A673 (cell line): ENCODE results near the gene ALG8. TPM values are rescaled to one million over a fixed set of nuclear protein-coding genes. Genes with fewer than 3 reads are reported as not detected.

ENCODE experiments used
- BruUV-seq: library from RNA; stranded (reverse); fragments of 400-500 nt; replicated peaks from 2 replicates; lab custom pipeline; 2021; lab: Mats Ljungman, UMichigan
- CTCF ChIA-PET: fragments of 300-600 bp; sonication (Branson Sonifier 250); formaldehyde crosslinking; loops from one replicate; lab custom pipeline; 2022; ENCODE audit warnings: antibody characterized with exemption; lab: Charles Lee
- POLR2A ChIA-PET: fragments of 300-600 bp; sonication (Branson Sonifier 250); formaldehyde crosslinking; loops from one replicate; lab custom pipeline; 2022; ENCODE audit warnings: antibody characterized with exemption; ENCODE audit not compliant: low non-redundant PET; lab: Charles Lee
- DNase-seq: peaks from one replicate; pipeline ENCODE4 v3.0.0-alpha.2; 2015; ENCODE audit warnings: low spot score
- H3K27ac ChIP-seq: fragments of 200-600 bp; sonication (generic); 2 replicates; pipeline ENCODE4 v1.5.1; 2016; ENCODE audit warnings: mixed run types, low read depth, mild to moderate bottlenecking, mixed read lengths, antibody characterized with exemption, low read length; ENCODE audit not compliant: poor library complexity, severe bottlenecking
- H3K27me3 ChIP-seq: fragments of 200-600 bp; sonication (generic); replicated peaks from 2 replicates; pipeline ENCODE4 v1.6.1; 2017; ENCODE audit warnings: mixed run types, low read depth, mild to moderate bottlenecking, mixed read lengths, antibody characterized with exemption, low read length; ENCODE audit not compliant: insufficient read depth, poor library complexity
- H3K36me3 ChIP-seq: fragments of 200-600 bp; sonication (generic); 2 replicates; pipeline ENCODE4 v1.6.1; 2016; ENCODE audit warnings: mixed run types, mild to moderate bottlenecking, mixed read lengths, antibody characterized with exemption, low read length; ENCODE audit not compliant: insufficient read depth, poor library complexity, severe bottlenecking
- H3K4me1 ChIP-seq: fragments of 200-600 bp; sonication (generic); 2 replicates; pipeline ENCODE4 v1.6.1; 2017; ENCODE audit warnings: mixed run types, mild to moderate bottlenecking, mixed read lengths, antibody characterized with exemption, low read length; ENCODE audit not compliant: insufficient read depth, poor library complexity, severe bottlenecking
- H3K4me3 ChIP-seq: fragments of 200-600 bp; sonication (generic); 2 replicates; pipeline ENCODE4 v1.5.1; 2016; ENCODE audit warnings: low read depth, mixed run types, mild to moderate bottlenecking, mixed read lengths, low read length; ENCODE audit not compliant: poor library complexity, severe bottlenecking
- H3K9me3 ChIP-seq: fragments of 200-600 bp; sonication (generic); 2 replicates; pipeline ENCODE4 v1.6.1; 2016; ENCODE audit warnings: mixed run types, low read depth, mild to moderate bottlenecking, mixed read lengths, antibody characterized with exemption, low read length; ENCODE audit not compliant: poor library complexity, severe bottlenecking
- CTCF ChIP-seq: fragments of 300-800, 200-600 bp; sonication (generic); conservative IDR thresholded peaks from 2 replicates; pipeline ENCODE4 v1.5.1; 2017; ENCODE audit warnings: low read depth, mild to moderate bottlenecking, antibody characterized with exemption, low read length, moderate library complexity, mixed read lengths
- EZH2 ChIP-seq: fragments of 200-600 bp; sonication (generic); IDR thresholded peaks from 2 replicates; pipeline ENCODE4 v1.6.1; 2017; ENCODE audit warnings: borderline replicate concordance, low read depth, mild to moderate bottlenecking, mixed read lengths, antibody characterized with exemption, low read length; ENCODE audit not compliant: poor library complexity, severe bottlenecking
- intact Hi-C: fragments of 100-400 bp; cut with micrococcal nuclease; formaldehyde crosslinking; loops from one replicate; pipeline ENCODE4 v1.10.0; 2022; ENCODE audit not compliant: unreplicated experiment
- total RNA-seq: library from RNA; stranded (reverse); gene quantifications from 2 replicates; pipeline ENCODE4 v1.2.3, GENCODE V29; 2021

Gene ALG8
- total RNA-seq, 1 experiment from 2014 or later = 131 TPM

GRCh38 chr11:78138694-78139421, 568 bp downstream of the ALG8 start:
- 0 out of 2 replicates have a peak, but pooled peaks have one; percentile 19 for TF ChIP-seq CTCF
- no peak for TF ChIP-seq EZH2
- H3K27ac ChIP-seq = peak overlapping the region; percentile 77
- peak; percentile 56 for DNase-seq

DNA sequence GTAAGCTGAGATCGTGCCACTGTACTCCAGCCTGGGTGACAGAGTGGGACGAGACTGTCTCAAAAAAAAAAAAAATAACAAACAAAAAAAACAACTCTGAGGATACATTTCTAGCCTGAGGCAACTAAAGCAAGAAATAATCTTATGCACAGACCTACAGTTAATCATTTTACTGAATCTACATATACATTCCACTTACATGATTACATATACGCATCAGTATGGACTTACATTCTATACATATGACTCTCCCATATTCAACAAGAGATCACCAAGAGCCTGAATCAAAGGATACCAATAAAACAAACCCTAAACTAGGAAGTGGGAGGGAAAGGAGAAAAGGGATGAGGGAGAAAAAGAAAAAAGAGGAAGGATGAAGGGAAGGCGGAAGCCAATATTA, 1.1 kb downstream of the ALG8 start:
- intact Hi-C loops = loop anchor here (5.0 to 10.0 kb wide), 3 partner anchors 61 to 427 kb away; partner anchors contain the start of gene NDUFC2
- no TSS peak for BruUV-seq
- CTCF ChIA-PET = no interaction called here

More at GRCh38 chr11:78138694-78139421, 568 bp downstream of the ALG8 start:
- Histone ChIP-seq H3K27me3 (no peaks in the 10 kb centered on the region), H3K4me3 (peak overlapping the region; percentile 64), H3K4me1 (no peaks in the 10 kb centered on the region), H3K9me3 (no peaks in the 10 kb centered on the region), H3K36me3 (peaks cover 3% of the 10 kb centered on the region)
- BruUV-seq = TSS peak; percentile 63
- ChIA-PET CTCF (no interaction called here), POLR2A (interaction anchor here (0.7 kb wide), 2 partner anchors 13 to 28 kb away, joined by 3 read pairs; no protein-coding TSS in a partner anchor)
- intact Hi-C loops = loop anchor here (5.0 to 10.0 kb wide), 3 partner anchors 62 to 426 kb away; partner anchors contain the start of gene NDUFC2

DNA sequence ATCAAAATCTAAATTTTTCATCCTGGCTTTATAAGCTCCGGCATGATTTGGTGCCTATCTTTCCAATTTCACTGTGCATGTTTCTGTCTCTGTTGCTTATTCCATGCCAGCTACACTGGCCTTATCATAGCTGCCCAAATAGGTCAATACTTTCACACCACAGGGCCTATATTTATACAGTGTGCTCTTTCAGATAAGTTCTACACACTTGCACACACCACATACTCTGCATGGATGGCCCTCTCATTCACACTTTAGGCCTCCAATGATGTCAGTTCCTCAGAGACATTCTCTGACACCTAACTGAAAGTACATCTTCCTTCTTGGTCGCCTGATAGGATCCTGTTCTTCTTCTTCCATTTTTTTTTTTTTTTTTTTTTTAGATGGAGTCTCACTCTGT, 7.0 kb downstream of the ALG8 start:
- TF ChIP-seq EZH2 (no peak), CTCF (no peak)
- no peaks in the 10 kb centered on the region for H3K9me3 ChIP-seq
- no peak overlapping the region for H3K4me3 ChIP-seq
- H3K27ac ChIP-seq = no peak overlapping the region
- BruUV-seq = no TSS peak
- H3K36me3 ChIP-seq = peaks cover 3% of the 10 kb centered on the region
- POLR2A ChIA-PET = interaction anchor here (0.6 kb wide), 1 partner anchor 1722 kb away, joined by 4 read pairs; no protein-coding TSS in a partner anchor
- no peak for DNase-seq
- CTCF ChIA-PET = no interaction called here
- H3K27me3 ChIP-seq = no peaks in the 10 kb centered on the region
- no peaks in the 10 kb centered on the region for H3K4me1 ChIP-seq
- intact Hi-C loops = loop anchor here (10.0 kb wide), 1 partner anchor 432 kb away; no protein-coding TSS in a partner anchor

More for the DNA sequence above, 1.1 kb downstream of the ALG8 start:
- Histone ChIP-seq H3K9me3 (no peaks in the 10 kb centered on the region), H3K4me3 (peak overlapping the region; percentile 64), H3K36me3 (peaks cover 3% of the 10 kb centered on the region), H3K4me1 (no peaks in the 10 kb centered on the region), H3K27me3 (no peaks in the 10 kb centered on the region), H3K27ac (no peak overlapping the region)
- TF ChIP-seq CTCF = no peak
- POLR2A ChIA-PET = no interaction called here
- peak; percentile 9 for DNase-seq
